ENCODE measurements around the gene TMEM50B.

- TF ChIP-seq, protein P1, sequence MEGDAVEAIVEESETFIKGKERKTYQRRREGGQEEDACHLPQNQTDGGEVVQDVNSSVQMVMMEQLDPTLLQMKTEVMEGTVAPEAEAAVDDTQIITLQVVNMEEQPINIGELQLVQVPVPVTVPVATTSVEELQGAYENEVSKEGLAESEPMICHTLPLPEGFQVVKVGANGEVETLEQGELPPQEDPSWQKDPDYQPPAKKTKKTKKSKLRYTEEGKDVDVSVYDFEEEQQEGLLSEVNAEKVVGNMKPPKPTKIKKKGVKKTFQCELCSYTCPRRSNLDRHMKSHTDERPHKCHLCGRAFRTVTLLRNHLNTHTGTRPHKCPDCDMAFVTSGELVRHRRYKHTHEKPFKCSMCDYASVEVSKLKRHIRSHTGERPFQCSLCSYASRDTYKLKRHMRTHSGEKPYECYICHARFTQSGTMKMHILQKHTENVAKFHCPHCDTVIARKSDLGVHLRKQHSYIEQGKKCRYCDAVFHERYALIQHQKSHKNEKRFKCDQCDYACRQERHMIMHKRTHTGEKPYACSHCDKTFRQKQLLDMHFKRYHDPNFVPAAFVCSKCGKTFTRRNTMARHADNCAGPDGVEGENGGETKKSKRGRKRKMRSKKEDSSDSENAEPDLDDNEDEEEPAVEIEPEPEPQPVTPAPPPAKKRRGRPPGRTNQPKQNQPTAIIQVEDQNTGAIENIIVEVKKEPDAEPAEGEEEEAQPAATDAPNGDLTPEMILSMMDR (IDR thresholded peaks at IDR 0.05): no peak
- no peak for TF ChIP-seq POLR2AphosphoS5 (IDR thresholded peaks at IDR 0.05)
- TF ChIP-seq POLR2A (IDR thresholded peaks at IDR 0.05): no peak
- TF ChIP-seq EP300 (IDR thresholded peaks at IDR 0.05): no peak
Observed at GRCh38 chr21:33418691-33419090, 61.1 kb downstream of the TMEM50B start.
